ENCODE results near the gene C9orf152. TPM values are rescaled to one million over a fixed set of nuclear protein-coding genes. Genes with fewer than 3 reads are reported as not detected.
A peak's percentile ranks its signal among the peaks of the same experiment; 100 is the strongest.

C9orf152 gene
- total and polyA plus RNA-seq, 2 donors (not counting 1 experiment from before 2014, with no cell fraction given): under 0.01 TPM; not detected in 1

DNA sequence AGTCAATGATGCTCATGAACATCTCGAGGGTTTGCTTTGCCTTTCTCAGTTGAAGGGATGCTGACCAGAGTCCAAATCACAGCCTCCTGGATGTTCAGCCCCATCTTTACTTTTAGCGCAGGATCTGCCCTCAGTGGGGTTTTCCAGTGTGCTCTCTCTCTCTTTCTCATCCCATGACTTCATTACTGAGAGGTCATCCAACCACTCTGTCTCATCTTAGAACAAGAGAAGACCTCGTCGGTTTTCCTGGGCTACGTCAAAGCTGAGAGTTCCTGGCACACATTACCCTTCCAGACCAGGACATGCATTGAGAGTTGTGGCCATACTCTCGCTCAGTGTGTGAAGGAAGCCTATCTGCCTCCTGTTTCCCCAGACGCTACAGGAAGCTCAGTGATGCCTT is 47.3 kb downstream of the C9orf152 start:
- Histone ChIP-seq H3K27ac (ENCODE audit: insufficient read depth, low read length) (no peak overlapping the region), H3K4me3 (replicated peaks in 1 of 4; ENCODE audit: control extremely low read depth in 1 of 4, insufficient read depth in 1 of 4, low read depth in 3 of 4, low read length in 4 of 4) (no peak overlapping the region), H3K4me2 (ENCODE audit: extremely low read depth, insufficient read depth, low read length) (no peak overlapping the region), H3K4me1 (ENCODE audit: control insufficient read depth, extremely low read depth, insufficient read depth, low read length) (peaks cover 8% of the 10 kb centered on the region), H3K9ac (ENCODE audit: insufficient read depth, low read length) (no peak overlapping the region), H2AFZ (ENCODE audit: low read length) (no peak overlapping the region), H4K20me1 (ENCODE audit: control insufficient read depth, extremely low read depth, insufficient read depth, low read length) (peaks cover 4% of the 10 kb centered on the region), H3K27me3 (ENCODE audit: control insufficient read depth, insufficient read depth, low read length) (no peaks in the 10 kb centered on the region), H3K9me3 (ENCODE audit: control insufficient read depth, insufficient read depth, low read depth, low read length) (no peaks in the 10 kb centered on the region), H3K36me3 (ENCODE audit: control insufficient read depth, insufficient read depth, low read length) (peaks cover 3% of the 10 kb centered on the region), H3K79me2 (ENCODE audit: control insufficient read depth, insufficient read depth, low read length) (peaks cover 97% of the 10 kb centered on the region)
- DNase-seq (ENCODE audit: low read depth in 2 of 2): no peak
- TF ChIP-seq, protein P1, sequence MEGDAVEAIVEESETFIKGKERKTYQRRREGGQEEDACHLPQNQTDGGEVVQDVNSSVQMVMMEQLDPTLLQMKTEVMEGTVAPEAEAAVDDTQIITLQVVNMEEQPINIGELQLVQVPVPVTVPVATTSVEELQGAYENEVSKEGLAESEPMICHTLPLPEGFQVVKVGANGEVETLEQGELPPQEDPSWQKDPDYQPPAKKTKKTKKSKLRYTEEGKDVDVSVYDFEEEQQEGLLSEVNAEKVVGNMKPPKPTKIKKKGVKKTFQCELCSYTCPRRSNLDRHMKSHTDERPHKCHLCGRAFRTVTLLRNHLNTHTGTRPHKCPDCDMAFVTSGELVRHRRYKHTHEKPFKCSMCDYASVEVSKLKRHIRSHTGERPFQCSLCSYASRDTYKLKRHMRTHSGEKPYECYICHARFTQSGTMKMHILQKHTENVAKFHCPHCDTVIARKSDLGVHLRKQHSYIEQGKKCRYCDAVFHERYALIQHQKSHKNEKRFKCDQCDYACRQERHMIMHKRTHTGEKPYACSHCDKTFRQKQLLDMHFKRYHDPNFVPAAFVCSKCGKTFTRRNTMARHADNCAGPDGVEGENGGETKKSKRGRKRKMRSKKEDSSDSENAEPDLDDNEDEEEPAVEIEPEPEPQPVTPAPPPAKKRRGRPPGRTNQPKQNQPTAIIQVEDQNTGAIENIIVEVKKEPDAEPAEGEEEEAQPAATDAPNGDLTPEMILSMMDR (conservative IDR thresholded peaks at IDR 0.05 in 1 of 2, IDR thresholded peaks at IDR 0.05 in 1 of 2; ENCODE audit: low read depth in 1 of 2, low read length in 2 of 2): no peak
- no peak for TF ChIP-seq EZH2 (IDR thresholded peaks at IDR 0.05; ENCODE audit: low read length, missing control alignments)

DNA sequence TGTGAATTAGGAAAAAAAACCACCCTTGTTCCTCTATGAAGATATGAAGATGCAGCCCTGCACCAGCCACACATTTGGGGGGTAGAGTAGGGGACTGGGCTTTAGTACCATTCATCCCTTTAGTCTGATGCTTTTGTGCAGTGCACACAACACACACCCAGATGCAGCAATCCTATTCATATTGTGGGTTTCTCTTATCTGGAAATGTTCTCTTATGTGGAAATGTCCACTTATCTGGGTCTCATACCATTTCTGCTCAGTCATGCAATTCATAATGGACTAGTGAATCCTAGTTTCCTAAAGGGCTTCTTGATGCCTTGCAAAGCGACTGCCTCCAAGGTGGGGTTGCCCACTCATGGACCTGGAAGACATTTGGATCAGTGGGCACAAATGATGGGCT is 47.8 kb downstream of the C9orf152 start:
- peaks cover 4% of the 10 kb centered on the region for H4K20me1 ChIP-seq (ENCODE audit: control insufficient read depth, extremely low read depth, insufficient read depth, low read length)
- peaks cover 11% of the 10 kb centered on the region for H3K4me1 ChIP-seq (ENCODE audit: control insufficient read depth, extremely low read depth, insufficient read depth, low read length)
- H3K36me3 ChIP-seq (ENCODE audit: control insufficient read depth, insufficient read depth, low read length): peaks cover 3% of the 10 kb centered on the region
- peak in 1 of 2 donors; percentile 75 for DNase-seq (ENCODE audit: low read depth in 2 of 2)
- no peaks in the 10 kb centered on the region for H3K27me3 ChIP-seq (ENCODE audit: control insufficient read depth, insufficient read depth, low read length)
- H3K4me2 ChIP-seq (ENCODE audit: extremely low read depth, insufficient read depth, low read length): no peak overlapping the region
- H3K27ac ChIP-seq (ENCODE audit: insufficient read depth, low read length): no peak overlapping the region
- TF ChIP-seq, protein P1 (conservative IDR thresholded peaks at IDR 0.05 in 1 of 2, IDR thresholded peaks at IDR 0.05 in 1 of 2; ENCODE audit: low read depth in 1 of 2, low read length in 2 of 2): no peak
- no peak for TF ChIP-seq EZH2 (IDR thresholded peaks at IDR 0.05; ENCODE audit: low read length, missing control alignments)
- H2AFZ ChIP-seq (ENCODE audit: low read length): no peak overlapping the region
- H3K4me3 ChIP-seq (replicated peaks in 1 of 4; ENCODE audit: control extremely low read depth in 1 of 4, insufficient read depth in 1 of 4, low read depth in 3 of 4, low read length in 4 of 4): no peak overlapping the region
- no peaks in the 10 kb centered on the region for H3K9me3 ChIP-seq (ENCODE audit: control insufficient read depth, insufficient read depth, low read depth, low read length)
- peaks cover 97% of the 10 kb centered on the region for H3K79me2 ChIP-seq (ENCODE audit: control insufficient read depth, insufficient read depth, low read length)
- H3K9ac ChIP-seq (ENCODE audit: insufficient read depth, low read length): no peak overlapping the region

DNA sequence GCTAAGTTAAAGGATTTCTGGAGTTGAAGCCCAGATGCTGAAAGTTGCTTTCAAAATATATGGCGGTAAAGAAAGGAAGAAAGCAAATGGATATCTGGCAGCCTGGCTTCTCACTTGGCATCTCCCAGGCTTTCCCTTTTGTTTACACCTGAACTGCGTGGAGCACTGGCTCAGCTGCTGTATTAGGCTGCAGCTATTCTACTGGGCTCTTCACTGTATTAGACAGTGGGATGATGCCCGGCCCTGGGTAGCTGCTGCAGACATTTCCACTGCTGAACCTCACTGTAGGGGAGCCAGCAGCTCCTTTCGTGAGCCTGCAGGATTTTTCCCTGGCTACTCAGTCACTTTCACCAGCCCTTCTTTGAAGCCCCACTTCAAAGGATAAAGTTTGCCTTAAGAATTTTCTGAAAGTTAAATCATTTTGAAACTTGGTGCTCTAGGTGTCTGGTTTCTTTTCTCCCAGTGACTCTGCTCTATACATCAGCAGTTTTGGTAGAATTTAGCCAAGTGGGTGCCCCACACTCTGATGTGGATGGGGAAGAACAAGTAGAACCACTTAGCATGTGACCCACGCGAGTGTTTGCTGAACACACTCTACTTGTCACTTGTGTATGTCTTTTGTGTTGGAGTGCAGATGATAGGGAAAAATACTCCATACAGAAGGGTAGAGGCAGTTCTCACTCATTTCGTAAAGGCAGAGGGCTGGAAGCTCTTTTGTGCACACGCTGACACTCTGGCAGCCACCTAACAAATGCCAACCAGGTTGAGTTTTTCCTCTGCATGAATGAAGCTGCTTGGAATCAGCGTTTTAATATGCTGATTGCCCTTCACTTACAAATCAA is 49.9 kb downstream of the C9orf152 start:
- TF ChIP-seq, protein P1 (conservative IDR thresholded peaks at IDR 0.05 in 1 of 2, IDR thresholded peaks at IDR 0.05 in 1 of 2; ENCODE audit: low read depth in 1 of 2, low read length in 2 of 2): no peak
- TF ChIP-seq EZH2 (IDR thresholded peaks at IDR 0.05; ENCODE audit: low read length, missing control alignments): no peak
- H3K27ac ChIP-seq (ENCODE audit: insufficient read depth, low read length): no peak overlapping the region
- H2AFZ ChIP-seq (ENCODE audit: low read length): no peak overlapping the region
- DNase-seq (ENCODE audit: low read depth in 2 of 2): no peak
- H3K36me3 ChIP-seq (ENCODE audit: control insufficient read depth, insufficient read depth, low read length): peaks cover 3% of the 10 kb centered on the region
- no peak overlapping the region for H3K4me3 ChIP-seq (replicated peaks in 1 of 4; ENCODE audit: control extremely low read depth in 1 of 4, insufficient read depth in 1 of 4, low read depth in 3 of 4, low read length in 4 of 4)
- H4K20me1 ChIP-seq (ENCODE audit: control insufficient read depth, extremely low read depth, insufficient read depth, low read length): no peaks in the 10 kb centered on the region
- H3K4me2 ChIP-seq (ENCODE audit: extremely low read depth, insufficient read depth, low read length): no peak overlapping the region
- H3K79me2 ChIP-seq (ENCODE audit: control insufficient read depth, insufficient read depth, low read length): peaks cover 98% of the 10 kb centered on the region
- H3K27me3 ChIP-seq (ENCODE audit: control insufficient read depth, insufficient read depth, low read length): no peaks in the 10 kb centered on the region
- no peak overlapping the region for H3K9ac ChIP-seq (ENCODE audit: insufficient read depth, low read length)
- peaks cover 16% of the 10 kb centered on the region for H3K4me1 ChIP-seq (ENCODE audit: control insufficient read depth, extremely low read depth, insufficient read depth, low read length)
- no peaks in the 10 kb centered on the region for H3K9me3 ChIP-seq (ENCODE audit: control insufficient read depth, insufficient read depth, low read depth, low read length)
